ENCODE data around the gene GSE1.
"Not testable (repeated sequence)": the region's sequence is repeated elsewhere in the genome, so short reads cannot be mapped to it uniquely, and the experiment has no call there.

The GSE1 gene

DNA sequence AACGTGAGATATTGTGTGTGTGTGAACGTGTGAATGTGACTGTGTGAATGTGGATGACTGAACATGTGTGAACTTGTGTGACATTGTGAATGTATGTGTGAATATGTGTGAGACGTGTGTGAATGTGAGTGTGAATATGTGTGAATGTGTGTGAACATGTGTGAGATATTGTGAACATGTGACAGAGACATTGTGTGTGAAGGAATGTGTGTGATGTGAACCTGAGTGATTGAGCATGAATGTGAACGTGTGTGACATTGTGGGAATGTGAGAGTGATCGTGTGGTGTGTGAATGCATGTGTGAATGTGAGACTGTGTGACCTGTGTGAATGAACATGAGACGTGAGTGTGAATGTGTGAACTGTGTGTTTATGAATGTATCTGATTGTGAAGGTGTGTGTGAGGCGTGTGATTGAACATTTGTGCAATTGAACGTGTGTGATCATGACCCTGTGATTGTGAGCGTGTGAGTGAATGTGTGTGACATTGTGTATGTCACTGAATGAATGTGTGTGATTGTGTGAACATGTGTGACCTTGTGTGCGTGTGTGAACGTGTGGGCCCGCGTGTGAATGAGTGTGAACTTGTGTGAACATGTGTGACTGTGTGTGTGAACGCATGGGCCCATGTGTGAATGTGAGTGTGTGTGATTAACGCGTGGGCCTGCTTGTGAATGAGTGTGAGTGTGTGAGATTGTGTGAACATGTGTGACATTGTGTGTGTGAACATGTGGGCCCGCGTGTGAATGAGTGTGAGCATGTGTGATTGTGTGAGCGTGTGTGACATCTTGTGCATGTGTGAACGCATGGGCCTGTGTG is 23.2 kb upstream of the GSE1 start:
- no peak for DNase-seq (ENCODE audit: low read depth in 2 of 2)

DNA sequence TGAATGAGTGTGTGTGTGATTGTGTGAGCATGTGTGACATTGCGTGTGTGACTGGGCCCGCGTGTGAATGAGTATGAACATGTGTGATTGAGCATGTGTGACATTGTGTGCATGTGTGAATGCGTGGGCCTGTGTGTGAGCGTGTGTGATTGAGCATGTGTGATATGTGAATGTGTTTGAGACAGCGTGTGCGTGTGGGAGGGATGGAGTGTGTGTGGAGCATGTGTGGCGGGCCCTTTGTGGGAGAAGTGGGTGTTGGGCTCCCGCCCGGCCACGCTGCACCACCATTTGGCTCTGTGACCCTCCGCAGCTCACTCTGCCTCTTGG is 22.7 kb upstream of the GSE1 start:
- no peak for DNase-seq (ENCODE audit: low read depth in 2 of 2)

- no peak for DNase-seq (ENCODE audit: low read depth in 2 of 2)
Observed at GRCh38 chr16:85591381-85591780, 21.7 kb upstream of the GSE1 start.

DNA sequence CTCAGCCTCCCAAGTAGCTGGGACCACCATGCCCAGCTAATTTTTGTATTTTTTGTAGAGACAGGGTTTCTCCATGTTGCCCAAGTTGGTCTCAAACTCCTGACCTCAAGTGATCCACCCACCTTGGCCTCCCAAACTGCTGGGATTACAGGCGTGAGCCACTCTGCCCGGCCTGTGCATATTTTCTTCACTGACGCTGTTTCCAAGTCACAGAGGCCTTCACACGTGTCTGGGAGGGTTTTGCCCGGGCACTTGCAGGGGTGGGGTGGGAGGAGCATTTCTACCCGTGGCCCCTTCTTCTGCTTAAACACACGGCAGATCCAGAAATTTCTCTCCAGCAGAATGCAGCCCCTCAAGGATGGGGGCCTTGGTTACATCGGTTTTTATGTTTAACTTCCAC is 20.8 kb upstream of the GSE1 start:
- not testable (repeated sequence) for DNase-seq (ENCODE audit: low read depth in 2 of 2)

DNA sequence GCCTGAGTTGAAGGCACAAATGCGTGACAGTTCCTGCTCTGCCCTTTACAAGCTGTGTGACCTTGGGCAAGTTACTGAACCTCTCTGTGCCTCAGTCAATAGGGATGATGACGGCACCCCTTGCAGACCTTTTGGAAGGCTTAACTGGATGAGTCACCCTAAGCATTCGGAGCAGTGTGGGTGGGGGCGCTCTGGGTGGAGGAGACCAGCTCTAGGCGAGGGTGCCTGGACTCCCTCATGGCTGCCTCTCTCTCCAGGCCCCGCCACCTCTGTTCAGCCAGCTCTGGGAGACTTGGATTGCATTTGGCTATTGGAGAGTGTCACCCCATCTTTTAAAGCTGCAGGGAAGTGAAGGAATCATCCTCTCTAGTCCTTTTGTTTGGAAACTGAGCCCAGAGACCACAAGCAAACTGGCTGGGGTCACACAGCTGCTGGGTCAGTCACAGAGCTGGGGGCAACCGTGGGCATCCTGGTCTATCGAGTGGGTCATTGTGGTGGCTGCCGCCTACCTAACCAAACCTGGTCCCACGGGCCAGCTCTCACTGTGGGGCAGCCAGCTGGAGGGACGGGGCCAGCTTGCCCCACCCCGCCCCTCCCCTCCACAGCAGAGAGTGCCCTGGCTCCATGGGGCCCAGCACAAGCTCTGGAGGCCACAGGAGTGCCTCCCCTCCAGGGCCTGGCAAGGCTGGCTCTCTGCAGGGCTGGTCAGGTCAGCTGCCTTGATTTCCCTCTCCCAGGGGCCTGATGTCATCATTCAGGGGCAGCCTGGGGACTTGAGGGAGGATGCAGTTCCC is 20.2 kb upstream of the GSE1 start:
- no peak for DNase-seq (ENCODE audit: low read depth in 2 of 2)

DNA sequence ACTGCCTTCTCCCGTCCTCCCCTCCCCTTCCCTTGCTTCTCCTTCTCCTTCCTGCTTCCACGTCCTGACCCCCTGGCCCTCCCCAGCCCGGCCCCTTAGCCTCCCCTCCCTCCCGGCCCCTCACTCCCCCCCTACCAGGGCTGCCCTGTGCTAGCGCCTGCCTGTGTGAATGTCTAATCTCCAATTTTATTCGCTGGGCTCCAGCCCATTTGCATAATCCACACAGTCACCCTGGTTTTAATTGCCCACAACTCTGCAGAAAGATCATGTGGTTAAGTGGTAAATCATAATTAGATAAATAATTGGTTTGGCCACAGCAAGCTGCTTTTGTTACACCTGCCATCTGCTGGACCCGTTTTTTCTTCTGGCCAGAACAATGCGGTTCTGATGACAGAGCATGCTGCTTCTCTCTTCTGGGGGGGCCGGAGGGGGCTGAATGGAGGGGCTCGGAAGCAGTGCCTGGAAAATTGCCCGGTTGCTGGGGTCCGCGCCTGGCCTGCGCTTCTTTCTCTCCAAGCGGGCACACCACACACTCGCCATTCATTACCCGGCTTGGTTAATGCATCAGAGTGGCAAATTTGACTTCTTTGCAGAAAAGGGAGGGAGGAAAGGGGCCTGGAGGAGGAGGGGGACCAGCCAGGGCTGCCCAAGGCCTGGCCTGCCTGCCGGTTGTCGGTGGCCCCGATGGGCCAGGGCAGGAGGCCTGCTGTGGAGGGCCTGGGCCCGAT is 19.5 kb upstream of the GSE1 start:
- no peak for DNase-seq (ENCODE audit: low read depth in 2 of 2)

GRCh38 chr16:85594273-85594977 is 18.7 kb upstream of the GSE1 start:
- no peak for DNase-seq (ENCODE audit: low read depth in 2 of 2)

DNA sequence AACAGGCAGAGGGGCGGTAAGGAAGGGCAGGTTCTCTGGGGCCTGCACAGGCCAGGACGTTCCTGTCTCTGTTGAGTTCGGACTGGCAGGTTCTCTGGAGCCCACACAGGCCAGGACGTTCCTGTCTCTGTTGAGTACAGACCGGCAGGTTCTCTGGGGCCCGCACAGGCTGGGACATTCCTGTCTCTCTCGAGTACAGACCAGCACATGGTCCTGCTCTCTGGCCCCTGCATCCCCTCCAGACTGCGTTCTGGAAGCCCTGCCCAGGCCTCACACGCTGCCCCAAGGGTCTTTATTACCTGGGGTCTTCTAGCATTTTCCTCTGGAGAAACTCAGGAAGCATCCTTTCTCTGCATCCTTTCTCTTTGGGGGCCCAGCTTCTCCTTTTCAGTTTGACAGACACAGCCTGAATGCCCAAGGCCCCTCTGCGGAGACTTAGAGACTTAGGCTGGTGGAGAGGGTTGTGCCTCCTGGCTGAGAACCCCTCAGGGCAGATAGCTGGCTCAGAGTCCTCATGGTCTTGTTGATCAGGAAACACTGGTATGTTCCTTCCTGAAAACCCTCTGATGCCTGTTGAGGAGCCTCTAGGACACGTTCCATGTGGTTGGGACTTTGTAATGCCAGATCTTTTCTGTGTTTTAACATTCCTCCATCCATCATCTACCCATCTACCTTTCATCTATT is 18.0 kb upstream of the GSE1 start:
- DNase-seq (ENCODE audit: low read depth in 2 of 2): no peak

DNA sequence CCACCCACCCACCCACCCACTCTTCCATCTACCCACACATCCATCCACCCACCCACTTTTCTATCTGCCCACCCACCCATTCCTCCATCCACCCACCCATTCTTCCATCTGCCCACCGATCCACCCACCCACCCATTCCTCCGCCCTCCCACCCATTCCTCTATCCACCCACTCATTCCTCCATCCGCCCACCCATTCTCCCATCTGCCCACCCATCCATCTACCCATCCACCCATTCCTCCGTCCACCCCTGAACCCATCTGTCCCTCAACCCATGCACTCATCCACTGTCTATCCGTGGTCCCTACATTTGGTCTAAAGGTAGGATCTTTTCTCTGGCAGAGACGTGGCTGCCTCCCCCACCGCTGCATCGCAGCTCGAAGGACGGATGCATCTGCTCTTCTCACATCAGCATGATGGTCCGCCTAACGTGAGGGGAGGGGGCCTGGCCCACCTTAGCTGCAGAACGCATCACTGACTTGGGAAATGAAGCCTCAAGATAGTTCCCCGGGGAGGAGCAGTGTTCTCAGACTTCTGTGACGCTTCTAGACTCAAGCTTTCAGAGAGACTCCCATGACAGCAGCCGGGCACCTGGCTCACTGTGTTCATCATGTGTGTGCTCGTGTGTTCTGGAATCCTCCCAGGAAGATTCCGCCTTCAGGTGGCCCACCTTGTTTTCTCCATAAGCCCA is 17.2 kb upstream of the GSE1 start:
- no peak for DNase-seq (ENCODE audit: low read depth in 2 of 2)

DNA sequence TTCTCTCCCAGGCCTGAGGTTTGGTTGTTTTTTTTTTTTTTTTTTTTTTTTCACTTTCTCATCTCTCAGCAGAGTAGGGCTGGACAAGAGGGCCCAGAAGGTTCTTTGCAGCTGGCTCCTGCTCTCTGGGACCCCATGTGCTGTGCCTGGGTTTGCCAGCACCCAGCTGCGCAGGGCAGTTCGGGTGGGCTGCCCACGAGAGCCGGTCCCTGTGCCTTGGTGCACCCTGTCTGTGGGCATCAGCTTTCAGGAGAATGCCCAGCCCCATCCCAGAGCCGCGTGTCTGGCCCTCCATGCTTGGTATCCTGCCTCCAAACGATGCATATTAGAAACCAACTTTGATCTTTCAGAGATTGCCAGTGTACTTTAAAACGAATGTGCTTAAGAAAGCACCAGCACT is 15.0 kb upstream of the GSE1 start:
- DNase-seq (ENCODE audit: low read depth in 2 of 2): no peak

DNA sequence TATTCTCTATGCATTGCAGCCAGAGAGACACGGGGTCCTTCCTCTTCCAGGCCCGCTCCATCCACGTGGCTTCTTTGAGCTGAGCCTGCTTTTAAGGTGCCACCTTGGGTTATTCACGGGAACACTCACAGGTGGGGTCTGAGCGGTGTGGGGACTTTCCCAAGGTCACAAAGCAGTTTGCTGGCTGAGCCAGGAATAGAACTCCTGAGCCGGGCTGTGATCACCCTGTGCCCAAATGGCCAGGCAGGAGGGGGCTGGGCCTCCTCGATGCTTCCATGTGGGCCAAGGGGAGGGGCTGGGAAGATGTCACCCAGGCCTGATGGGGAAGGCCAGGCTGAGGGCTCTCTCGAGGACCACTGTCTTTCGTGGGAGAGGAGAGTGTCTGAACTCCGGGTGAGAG is 13.0 kb upstream of the GSE1 start:
- DNase-seq (ENCODE audit: low read depth in 2 of 2): no peak

- DNase-seq (ENCODE audit: low read depth in 2 of 2): no peak
Observed at GRCh38 chr16:85600530-85601271, 12.4 kb upstream of the GSE1 start.

- no peak for DNase-seq (ENCODE audit: low read depth in 2 of 2)
Observed at GRCh38 chr16:85601272-85601639, 11.9 kb upstream of the GSE1 start.

DNA sequence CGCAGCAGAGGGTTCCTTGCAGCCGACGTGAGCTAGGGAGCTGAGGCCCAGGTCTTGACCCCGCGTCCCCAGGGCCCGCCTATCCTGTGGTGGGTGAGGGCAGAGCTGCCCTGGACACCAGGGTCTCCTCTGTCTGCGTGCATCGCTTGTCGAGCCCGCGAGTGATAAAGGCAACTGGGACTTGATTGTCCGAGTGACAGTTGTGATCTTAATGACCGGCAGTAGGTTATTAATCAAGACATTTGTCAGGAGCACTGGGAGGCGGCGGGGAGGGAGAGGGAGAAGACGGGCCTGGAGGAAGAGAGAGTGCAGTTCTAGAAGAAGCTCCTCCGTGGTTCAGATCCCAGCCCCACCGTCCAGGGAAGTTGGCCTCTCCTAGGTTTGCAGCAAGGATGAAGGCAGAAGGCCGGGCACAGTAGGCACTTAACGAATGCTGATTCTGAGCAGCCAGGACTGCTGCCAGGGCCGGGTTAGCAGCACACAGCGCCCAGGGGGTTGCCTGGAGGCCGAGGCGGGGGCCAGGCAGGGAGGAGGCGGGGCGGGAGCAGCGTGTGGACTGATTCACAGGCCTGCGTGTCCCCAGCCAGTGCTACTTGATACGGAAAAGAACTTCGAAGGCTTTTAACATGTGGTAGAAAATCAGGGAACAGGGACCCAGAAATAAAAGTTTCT is 11.3 kb upstream of the GSE1 start:
- no peak for DNase-seq (ENCODE audit: low read depth in 2 of 2)

DNA sequence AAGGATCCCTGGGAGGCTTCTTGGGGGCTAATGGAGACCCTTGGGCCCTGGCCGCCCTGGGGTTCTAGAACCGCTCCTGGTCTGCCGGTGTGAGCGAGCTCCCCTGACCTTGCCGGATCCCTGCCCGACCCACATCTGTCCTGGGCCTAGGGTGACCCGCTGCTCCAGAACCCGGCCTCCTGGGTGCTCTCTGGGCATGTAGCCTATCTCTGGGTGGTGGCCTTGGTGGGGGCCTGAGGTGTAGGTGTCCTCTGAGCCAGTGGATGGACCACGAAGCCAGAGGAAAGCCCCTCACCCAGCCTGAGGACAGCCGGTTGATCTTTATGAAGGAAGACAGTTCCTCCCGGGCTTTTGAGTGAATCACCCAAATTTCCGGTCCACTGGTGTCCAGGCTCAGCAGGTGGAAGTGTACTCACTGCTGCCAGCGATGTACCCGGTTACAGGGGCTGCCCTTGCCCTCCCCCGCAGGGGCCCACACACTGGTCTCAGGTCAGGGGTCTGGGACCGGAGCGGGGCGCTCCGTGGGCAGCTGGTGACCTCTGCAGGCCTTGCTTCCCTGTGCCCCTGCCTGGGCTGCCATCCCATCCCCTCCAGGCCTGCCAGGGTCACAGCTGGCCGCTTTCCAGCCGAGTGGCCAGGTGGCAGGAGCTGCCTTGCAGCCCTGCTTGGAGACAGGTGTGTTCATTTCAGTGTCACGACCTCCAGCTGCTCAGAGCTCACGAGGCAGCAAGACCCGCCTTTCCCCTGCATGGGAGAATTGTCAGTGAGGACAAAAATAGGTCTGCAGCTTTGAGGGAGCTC is 10.5 kb upstream of the GSE1 start:
- DNase-seq (ENCODE audit: low read depth in 2 of 2): no peak

GRCh38 chr16:85603203-85603755 is 9.8 kb upstream of the GSE1 start:
- DNase-seq (ENCODE audit: low read depth in 2 of 2): no peak

DNA sequence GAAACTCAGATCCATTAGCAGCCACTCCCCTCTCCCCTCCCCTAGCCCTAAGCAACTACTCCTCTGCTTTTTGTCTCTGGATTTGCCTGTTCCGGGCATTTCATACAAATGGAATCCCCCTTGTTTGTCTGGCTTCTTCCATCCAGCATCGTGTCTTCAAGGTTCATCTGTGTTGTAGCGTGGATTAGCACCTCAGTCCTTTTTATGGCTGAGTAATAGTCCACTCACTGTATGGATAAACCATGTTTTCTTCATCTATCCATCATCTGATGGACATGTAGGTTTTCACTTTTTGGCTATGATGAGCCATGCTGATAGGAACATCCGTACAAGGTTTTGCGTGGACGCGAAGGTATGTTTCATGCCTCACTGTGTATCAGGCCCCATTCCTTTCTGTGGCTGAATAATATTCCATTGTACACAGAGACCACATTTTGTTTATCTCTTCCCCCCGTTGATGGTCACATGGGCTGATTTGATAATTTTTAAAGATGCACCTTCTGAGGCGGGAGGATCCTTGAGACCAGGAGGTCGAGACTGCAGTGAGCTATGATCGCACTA is 8.9 kb upstream of the GSE1 start:
- DNase-seq (ENCODE audit: low read depth in 2 of 2): no peak
